Mesenchymal stem cell (in vitro differentiated cells and primary cell): ENCODE results near the gene MARCO. TPM values are rescaled to one million over a fixed set of nuclear protein-coding genes. Genes with fewer than 3 reads are reported as not detected.

Experiments
- DNase-seq: peaks from one replicate; pipeline ENCODE4 v3.0.0-alpha.2; 2013
- H2AFZ ChIP-seq: one replicate; pipeline ENCODE4 v1.6.1; 2013; ENCODE audit warnings: low read depth, mild to moderate bottlenecking, control low read depth, inconsistent platforms, low read length, moderate library complexity
- H2AK5ac ChIP-seq: 2 replicates; pipeline ENCODE4 v1.6.1; 2013; ENCODE audit warnings: low read length, moderate library complexity, mild to moderate bottlenecking, inconsistent platforms; ENCODE audit not compliant: severe bottlenecking
- H2BK120ac ChIP-seq: one replicate; pipeline ENCODE4 v1.6.1; 2013; ENCODE audit warnings: low read depth, mild to moderate bottlenecking, inconsistent platforms, low read length, moderate library complexity
- H2BK12ac ChIP-seq, 2 experiments: one replicate each; pipeline ENCODE4 v1.6.1; 2013; ENCODE audit warnings: inconsistent platforms in 2 of 2, low read length in 2 of 2, mild to moderate bottlenecking in 2 of 2, moderate library complexity in 2 of 2, control low read depth in 1 of 2
- H2BK15ac ChIP-seq: one replicate; pipeline ENCODE4 v1.6.1; 2013; ENCODE audit warnings: mild to moderate bottlenecking, low read depth, inconsistent platforms; ENCODE audit not compliant: poor library complexity, severe bottlenecking
- H2BK5ac ChIP-seq: 2 replicates; pipeline ENCODE4 v1.6.1; 2013; ENCODE audit warnings: low read depth, mild to moderate bottlenecking, low read length, control low read depth, inconsistent platforms; ENCODE audit not compliant: poor library complexity, severe bottlenecking
- H3K14ac ChIP-seq, 2 experiments: one replicate each; pipeline ENCODE4 v1.6.1; 2013; ENCODE audit warnings: inconsistent platforms in 2 of 2, low read length in 2 of 2, control low read depth in 1 of 2, mild to moderate bottlenecking in 1 of 2, moderate library complexity in 1 of 2
- H3K18ac ChIP-seq, 2 experiments: one replicate each; pipeline ENCODE4 v1.6.1; 2013; ENCODE audit warnings: inconsistent platforms in 2 of 2, low read length in 2 of 2, control low read depth in 1 of 2, low read depth in 1 of 2, mild to moderate bottlenecking in 1 of 2
- H3K23ac ChIP-seq, 2 experiments: one replicate each; pipeline ENCODE4 v1.6.1; 2013; ENCODE audit warnings: inconsistent platforms in 2 of 2, low read length in 2 of 2, mild to moderate bottlenecking in 2 of 2, moderate library complexity in 2 of 2, control low read depth in 1 of 2
- H3K27ac ChIP-seq: 2 replicates; pipeline ENCODE4 v1.5.1; 2013; ENCODE audit warnings: mild to moderate bottlenecking, moderate library complexity, low read length, control low read depth, inconsistent platforms; ENCODE audit not compliant: poor library complexity, severe bottlenecking
- H3K27me3 ChIP-seq, 2 experiments: 2 replicates each; pipeline versions ENCODE4 v1.6.1 to v1.7.0; 2013; ENCODE audit warnings: low read length in 2 of 2, mild to moderate bottlenecking in 2 of 2, moderate library complexity in 2 of 2, control low read depth in 1 of 2, inconsistent platforms in 1 of 2; ENCODE audit not compliant: control insufficient read depth in 1 of 2, insufficient read depth in 1 of 2
- H3K36me3 ChIP-seq, 2 experiments: 2 replicates each; pipeline versions ENCODE4 v1.6.1 to v1.7.0; 2013; ENCODE audit warnings: low read length in 2 of 2, control low read depth in 1 of 2, inconsistent platforms in 1 of 2, low read depth in 1 of 2, mild to moderate bottlenecking in 1 of 2; ENCODE audit not compliant: insufficient read depth in 2 of 2, control insufficient read depth in 1 of 2
- H3K4ac ChIP-seq, 2 experiments: one replicate each; pipeline ENCODE4 v1.6.1; 2013; ENCODE audit warnings: inconsistent platforms in 2 of 2, low read length in 2 of 2, mild to moderate bottlenecking in 2 of 2, moderate library complexity in 2 of 2, control low read depth in 1 of 2, low read depth in 1 of 2
- H3K4me1 ChIP-seq: 2 replicates; pipeline ENCODE4 v1.6.1; 2013; ENCODE audit warnings: low read depth, low read length, control low read depth; ENCODE audit not compliant: control insufficient read depth, insufficient read depth
- H3K4me2 ChIP-seq: 2 replicates; pipeline ENCODE4 v1.6.1; 2013; ENCODE audit warnings: low read length, mild to moderate bottlenecking, inconsistent platforms; ENCODE audit not compliant: poor library complexity, severe bottlenecking
- H3K4me3 ChIP-seq, 2 experiments: 2 replicates each; pipeline versions ENCODE4 v1.5.1 to v1.7.0; 2013; ENCODE audit warnings: low read length in 2 of 2, mild to moderate bottlenecking in 2 of 2, control low read depth in 1 of 2, low read depth in 1 of 2; ENCODE audit not compliant: insufficient read depth in 1 of 2
- H3K79me1 ChIP-seq: replicated peaks from 2 replicates; pipeline ENCODE4 v1.6.1; 2013; ENCODE audit warnings: mild to moderate bottlenecking, control low read depth, low read length, inconsistent platforms; ENCODE audit not compliant: poor library complexity, severe bottlenecking
- H3K9ac ChIP-seq: 2 replicates; pipeline ENCODE4 v1.7.0; 2013; ENCODE audit warnings: mild to moderate bottlenecking, low read length, moderate library complexity
- H3K9me3 ChIP-seq: 2 replicates; pipeline ENCODE4 v1.7.0; 2013; ENCODE audit warnings: mild to moderate bottlenecking, low read length; ENCODE audit not compliant: control insufficient read depth
- H4K8ac ChIP-seq: one replicate; pipeline ENCODE4 v1.6.1; 2013; ENCODE audit warnings: inconsistent platforms, mild to moderate bottlenecking, low read length, moderate library complexity
- H4K91ac ChIP-seq: one replicate; pipeline ENCODE4 v1.6.1; 2013; ENCODE audit warnings: mild to moderate bottlenecking, low read length, inconsistent platforms
- WGBS: methylation state at CpG from one replicate; pipeline ENCODE4 v1.1.7; 2013; ENCODE audit warnings: mixed read lengths; 5-methylcytosine and 5-hydroxymethylcytosine counted together
- polyA plus RNA-seq, 2 experiments: library from polyadenylated mRNA; stranded (reverse); fragments of 200-250 nt; gene quantifications; one replicate each; pipeline ENCODE4 v1.2.3, GENCODE V29; 2013

Gene MARCO, protein sequence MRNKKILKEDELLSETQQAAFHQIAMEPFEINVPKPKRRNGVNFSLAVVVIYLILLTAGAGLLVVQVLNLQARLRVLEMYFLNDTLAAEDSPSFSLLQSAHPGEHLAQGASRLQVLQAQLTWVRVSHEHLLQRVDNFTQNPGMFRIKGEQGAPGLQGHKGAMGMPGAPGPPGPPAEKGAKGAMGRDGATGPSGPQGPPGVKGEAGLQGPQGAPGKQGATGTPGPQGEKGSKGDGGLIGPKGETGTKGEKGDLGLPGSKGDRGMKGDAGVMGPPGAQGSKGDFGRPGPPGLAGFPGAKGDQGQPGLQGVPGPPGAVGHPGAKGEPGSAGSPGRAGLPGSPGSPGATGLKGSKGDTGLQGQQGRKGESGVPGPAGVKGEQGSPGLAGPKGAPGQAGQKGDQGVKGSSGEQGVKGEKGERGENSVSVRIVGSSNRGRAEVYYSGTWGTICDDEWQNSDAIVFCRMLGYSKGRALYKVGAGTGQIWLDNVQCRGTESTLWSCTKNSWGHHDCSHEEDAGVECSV
- polyA plus RNA-seq (2013, experiment 1 of 2) = not detected
- polyA plus RNA-seq (2013, experiment 2 of 2) = not detected

DNA sequence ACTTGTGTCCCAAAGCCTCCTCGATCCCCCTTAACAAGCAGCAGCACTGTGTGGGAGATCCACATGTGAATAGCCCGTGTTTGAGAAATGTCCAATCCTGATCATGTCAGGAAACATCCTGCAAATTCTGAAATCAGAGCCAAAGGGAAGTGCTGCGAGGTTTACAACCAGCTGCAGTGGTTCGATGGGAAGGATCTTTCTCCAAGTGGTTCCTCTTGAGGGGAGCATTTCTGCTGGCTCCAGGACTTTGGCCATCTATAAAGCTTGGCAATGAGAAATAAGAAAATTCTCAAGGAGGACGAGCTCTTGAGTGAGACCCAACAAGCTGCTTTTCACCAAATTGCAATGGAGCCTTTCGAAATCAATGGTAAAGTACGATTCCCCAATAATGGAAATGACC lies at the start of gene MARCO:
TSS of gene MARCO (plus strand) at position 164 of the 400 bp plus-strand sequence. CDS start at position 271, 107 bp downstream.
- Histone ChIP-seq H3K79me1 (no peaks in the 10 kb centered on the region), H3K23ac (no peak within 1 kb of the TSS), H3K27ac (no peak within 1 kb of the TSS), H3K18ac (no peak within 1 kb of the TSS), H2AFZ (no peak within 1 kb of the TSS), H3K9ac (no peak within 1 kb of the TSS), H3K4ac (no peak within 1 kb of the TSS), H2BK5ac (no peak within 1 kb of the TSS), H4K91ac (no peak within 1 kb of the TSS), H2BK12ac (no peak within 1 kb of the TSS), H3K4me2 (no peak within 1 kb of the TSS), H3K9me3 (no peaks in the 10 kb centered on the region), H3K36me3 (no peaks in the 10 kb centered on the region), H2BK120ac (no peak within 1 kb of the TSS), H3K27me3 (peaks cover 0 to 20% of the 10 kb centered on the region in 2 experiments), H3K4me3 (no peak within 1 kb of the TSS), H3K14ac (no peak within 1 kb of the TSS), H2BK15ac (no peak within 1 kb of the TSS), H2AK5ac (no peak within 1 kb of the TSS), H3K4me1 (no peaks in the 10 kb centered on the region), H4K8ac (no peak within 1 kb of the TSS)
- WGBS = 73% methylated on average over 7 of the region's 7 CpGs
- no peak for DNase-seq

- Histone ChIP-seq H2AFZ (no peak overlapping the region), H4K8ac (no peak overlapping the region), H3K23ac (no peak overlapping the region), H2BK15ac (no peak overlapping the region), H3K9me3 (peaks cover 24% of the 10 kb centered on the region), H3K36me3 (no peaks in the 10 kb centered on the region), H2BK5ac (no peak overlapping the region), H3K14ac (no peak overlapping the region), H3K4ac (no peak overlapping the region), H2BK12ac (no peak overlapping the region), H3K27ac (no peak overlapping the region), H3K27me3 (peaks cover 0 to 7% of the 10 kb centered on the region in 2 experiments), H3K18ac (no peak overlapping the region), H3K4me1 (no peaks in the 10 kb centered on the region), H4K91ac (no peak overlapping the region), H2BK120ac (no peak overlapping the region), H3K4me3 (no peak overlapping the region), H3K79me1 (no peaks in the 10 kb centered on the region), H2AK5ac (no peak overlapping the region), H3K4me2 (no peak overlapping the region), H3K9ac (no peak overlapping the region)
- no peak for DNase-seq
- 87% methylated on average over 3 of the region's 3 CpGs for WGBS
Observed at GRCh38 chr2:118893100-118893499, 48.9 kb upstream of the MARCO start.

GRCh38 chr2:118902266-118903028 lies 39.5 kb upstream of the MARCO start:
- peaks cover 4% of the 10 kb centered on the region for H3K9me3 ChIP-seq
- no peak overlapping the region for H2BK5ac ChIP-seq
- H3K4me1 ChIP-seq = no peaks in the 10 kb centered on the region
- H2BK12ac ChIP-seq = no peak overlapping the region
- no peak overlapping the region for H3K4ac ChIP-seq
- no peak overlapping the region for H3K14ac ChIP-seq
- no peak overlapping the region for H3K27ac ChIP-seq
- no peak overlapping the region for H2AK5ac ChIP-seq
- no peak overlapping the region for H3K23ac ChIP-seq
- H3K36me3 ChIP-seq = no peaks in the 10 kb centered on the region
- H2BK120ac ChIP-seq = no peak overlapping the region
- peaks cover 0 to 14% of the 10 kb centered on the region in 2 experiments for H3K27me3 ChIP-seq
- no peak overlapping the region for H3K9ac ChIP-seq
- no peak overlapping the region for H3K4me3 ChIP-seq
- no peaks in the 10 kb centered on the region for H3K79me1 ChIP-seq
- H4K91ac ChIP-seq = no peak overlapping the region
- 71% methylated on average over 7 of the region's 11 CpGs for WGBS
- H3K18ac ChIP-seq = no peak overlapping the region
- no peak for DNase-seq
- H3K4me2 ChIP-seq = no peak overlapping the region
- no peak overlapping the region for H2AFZ ChIP-seq
- no peak overlapping the region for H2BK15ac ChIP-seq
- no peak overlapping the region for H4K8ac ChIP-seq

- Histone ChIP-seq H3K79me1 (no peaks in the 10 kb centered on the region), H3K27ac (no peak overlapping the region), H2BK120ac (no peak overlapping the region), H2BK5ac (no peak overlapping the region), H3K9me3 (peaks cover 4% of the 10 kb centered on the region), H3K18ac (no peak overlapping the region), H3K14ac (no peak overlapping the region), H2BK12ac (no peak overlapping the region), H4K91ac (no peak overlapping the region), H3K4me2 (no peak overlapping the region), H2BK15ac (no peak overlapping the region), H3K9ac (no peak overlapping the region), H2AFZ (no peak overlapping the region), H2AK5ac (no peak overlapping the region), H3K36me3 (no peaks in the 10 kb centered on the region), H3K4me1 (no peaks in the 10 kb centered on the region), H3K4ac (no peak overlapping the region), H4K8ac (no peak overlapping the region), H3K23ac (no peak overlapping the region), H3K4me3 (no peak overlapping the region), H3K27me3 (peaks cover 0 to 15% of the 10 kb centered on the region in 2 experiments)
- 43% methylated on average over 1 of the region's 2 CpGs for WGBS
- no peak for DNase-seq
Observed at GRCh38 chr2:118903029-118903351, 39.0 kb upstream of the MARCO start.
